Suprapubic skin (tissue), 4 donors: ENCODE data around the gene DCN. TPM values are rescaled to one million over a fixed set of nuclear protein-coding genes. Genes with fewer than 3 reads are reported as not detected.

ENCODE experiments used
- DNase-seq, 2 donors: peaks; one replicate each; pipeline ENCODE4 v3.0.0-alpha.2; 2019; ENCODE audit warnings: low spot score in 2 of 2
- H3K27ac ChIP-seq: fragments of 200-600 bp; sonication (generic); one replicate; pipeline ENCODE4 v1.5.1; 2019
- H3K27me3 ChIP-seq: fragments of 200-600 bp; sonication (generic); one replicate; pipeline ENCODE4 v1.5.1; 2019
- H3K36me3 ChIP-seq: fragments of 200-600 bp; sonication (generic); one replicate; pipeline ENCODE4 v1.5.1; 2019
- H3K4me1 ChIP-seq: fragments of 200-600 bp; sonication (generic); one replicate; pipeline ENCODE4 v1.5.1; 2019
- H3K4me3 ChIP-seq: fragments of 200-600 bp; sonication (generic); one replicate; pipeline ENCODE4 v1.5.1; 2019; ENCODE audit warnings: mild to moderate bottlenecking
- H3K9me3 ChIP-seq: fragments of 200-600 bp; sonication (generic); one replicate; pipeline ENCODE4 v1.5.1; 2019
- CTCF ChIP-seq, 2 donors: fragments of 200-600 bp in 1 of 2; fragments of 450-650 bp in 1 of 2; sonication (generic) in 1 of 2; IDR thresholded peaks; one replicate each; pipeline ENCODE4 v1.5.1; 2016 to 2019; ENCODE audit warnings: antibody characterized with exemption in 2 of 2, mild to moderate bottlenecking in 1 of 2, moderate library complexity in 1 of 2
- EP300 ChIP-seq: sonication (generic); formaldehyde crosslinking; IDR thresholded peaks from one replicate; pipeline ENCODE4 v1.6.1; 2017; ENCODE audit warnings: antibody characterized with exemption
- POLR2A ChIP-seq, 2 donors: fragments of 450-650 bp; IDR thresholded peaks; one replicate each; pipeline ENCODE4 v1.6.1; 2017; ENCODE audit warnings: antibody characterized with exemption in 2 of 2, mild to moderate bottlenecking in 2 of 2, moderate library complexity in 2 of 2
- POLR2AphosphoS5 ChIP-seq, 3 donors: sonication (generic); formaldehyde crosslinking; IDR thresholded peaks; one replicate each; pipeline ENCODE4 v1.6.1; 2017; ENCODE audit warnings: antibody characterized with exemption in 3 of 3
- WGBS: methylation state at CpG from one replicate; pipeline ENCODE4 v1.1.5; 2018; 5-methylcytosine and 5-hydroxymethylcytosine counted together
- total RNA-seq, 4 donors: library from RNA; depleted of rRNA; stranded (reverse); fragments of >200 nt; gene quantifications; one replicate each; pipeline ENCODE4 v1.1.0, GENCODE V29; 2016

DCN gene
- total RNA-seq, 4 donors from 2014 or later, result 549 to 589 (median 569) TPM

GRCh38 chr12:91103624-91104023, 79.0 kb downstream of the DCN start:
- H3K9me3 ChIP-seq, result no peaks in the 10 kb centered on the region
- H3K4me1 ChIP-seq, result no peaks in the 10 kb centered on the region
- no peaks in the 10 kb centered on the region for H3K36me3 ChIP-seq
- no peak overlapping the region for H3K4me3 ChIP-seq
- TF ChIP-seq POLR2A (IDR thresholded peaks at IDR 0.05) (no peak), CTCF (IDR thresholded peaks at IDR 0.05) (no peak), EP300 (no peak), POLR2AphosphoS5 (IDR thresholded peaks at IDR 0.05) (no peak)
- 51% methylated on average over 1 of the region's 1 CpG for WGBS
- no peak for DNase-seq
- no peak overlapping the region for H3K27ac ChIP-seq
- H3K27me3 ChIP-seq, result no peaks in the 10 kb centered on the region

GRCh38 chr12:91103101-91103500, 79.5 kb downstream of the DCN start:
- no peak for DNase-seq
- Histone ChIP-seq H3K4me1 (no peaks in the 10 kb centered on the region), H3K4me3 (no peak overlapping the region), H3K27ac (no peak overlapping the region), H3K9me3 (no peaks in the 10 kb centered on the region), H3K36me3 (no peaks in the 10 kb centered on the region), H3K27me3 (no peaks in the 10 kb centered on the region)
- TF ChIP-seq POLR2A (IDR thresholded peaks at IDR 0.05) (no peak), EP300 (no peak), CTCF (IDR thresholded peaks at IDR 0.05) (no peak), POLR2AphosphoS5 (IDR thresholded peaks at IDR 0.05) (no peak)

GRCh38 chr12:91100906-91101305, 81.7 kb downstream of the DCN start:
- 69% methylated on average over 2 of the region's 2 CpGs for WGBS
- TF ChIP-seq EP300 (no peak), CTCF (IDR thresholded peaks at IDR 0.05) (no peak), POLR2AphosphoS5 (IDR thresholded peaks at IDR 0.05) (no peak), POLR2A (IDR thresholded peaks at IDR 0.05) (no peak)
- DNase-seq, result no peak

GRCh38 chr12:91099836-91100235, 82.8 kb downstream of the DCN start:
- Histone ChIP-seq H3K27ac (peak overlapping the region; percentile 42), H3K4me1 (no peaks in the 10 kb centered on the region), H3K9me3 (no peaks in the 10 kb centered on the region), H3K36me3 (no peaks in the 10 kb centered on the region), H3K4me3 (no peak overlapping the region), H3K27me3 (no peaks in the 10 kb centered on the region)
- TF ChIP-seq POLR2A (IDR thresholded peaks at IDR 0.05) (no peak), EP300 (no peak), POLR2AphosphoS5 (IDR thresholded peaks at IDR 0.05) (no peak), CTCF (IDR thresholded peaks at IDR 0.05) (no peak)
- no peak for DNase-seq
- WGBS, result 76% methylated on average over 2 of the region's 2 CpGs

More at GRCh38 chr12:91100906-91101305, 81.7 kb downstream of the DCN start:
- H3K27ac ChIP-seq, result no peak overlapping the region
- H3K9me3 ChIP-seq, result no peaks in the 10 kb centered on the region
- H3K4me1 ChIP-seq, result no peaks in the 10 kb centered on the region
- no peak overlapping the region for H3K4me3 ChIP-seq
- H3K27me3 ChIP-seq, result no peaks in the 10 kb centered on the region
- H3K36me3 ChIP-seq, result no peaks in the 10 kb centered on the region

GRCh38 chr12:91099341-91099740, 83.3 kb downstream of the DCN start:
- Histone ChIP-seq H3K27ac (peak overlapping the region; percentile 42), H3K36me3 (no peaks in the 10 kb centered on the region), H3K27me3 (no peaks in the 10 kb centered on the region), H3K9me3 (no peaks in the 10 kb centered on the region), H3K4me1 (no peaks in the 10 kb centered on the region), H3K4me3 (no peak overlapping the region)
- 44% methylated on average over 2 of the region's 2 CpGs for WGBS
- no peak for TF ChIP-seq POLR2A (IDR thresholded peaks at IDR 0.05)
- TF ChIP-seq POLR2AphosphoS5 (IDR thresholded peaks at IDR 0.05), result no peak
- TF ChIP-seq EP300, result no peak
- no peak for TF ChIP-seq CTCF (IDR thresholded peaks at IDR 0.05)
- no peak for DNase-seq
